ENCODE results near the gene TPST2.

DNA sequence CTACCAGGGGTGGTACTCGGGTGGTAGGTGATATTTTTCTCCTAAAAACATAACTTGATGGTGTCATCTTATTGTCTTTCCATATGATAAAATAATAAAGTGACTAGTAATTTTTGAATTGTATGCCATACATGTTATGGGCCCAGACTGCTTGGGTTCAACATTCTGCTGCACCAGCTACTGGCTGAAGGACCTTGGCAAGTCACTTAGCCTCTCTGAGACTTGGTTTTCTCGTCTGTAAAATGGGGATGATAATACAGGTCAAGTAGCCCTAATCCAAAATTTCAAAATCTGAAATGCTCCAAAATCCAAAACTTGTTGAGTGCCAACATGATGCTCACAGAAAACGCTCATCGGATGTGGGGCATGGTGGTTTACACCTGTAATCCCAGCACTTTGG is 42.1 kb downstream of the TPST2 start:
- no peak for TF ChIP-seq POLR2A (IDR thresholded peaks at IDR 0.05)
- TF ChIP-seq, protein P1, sequence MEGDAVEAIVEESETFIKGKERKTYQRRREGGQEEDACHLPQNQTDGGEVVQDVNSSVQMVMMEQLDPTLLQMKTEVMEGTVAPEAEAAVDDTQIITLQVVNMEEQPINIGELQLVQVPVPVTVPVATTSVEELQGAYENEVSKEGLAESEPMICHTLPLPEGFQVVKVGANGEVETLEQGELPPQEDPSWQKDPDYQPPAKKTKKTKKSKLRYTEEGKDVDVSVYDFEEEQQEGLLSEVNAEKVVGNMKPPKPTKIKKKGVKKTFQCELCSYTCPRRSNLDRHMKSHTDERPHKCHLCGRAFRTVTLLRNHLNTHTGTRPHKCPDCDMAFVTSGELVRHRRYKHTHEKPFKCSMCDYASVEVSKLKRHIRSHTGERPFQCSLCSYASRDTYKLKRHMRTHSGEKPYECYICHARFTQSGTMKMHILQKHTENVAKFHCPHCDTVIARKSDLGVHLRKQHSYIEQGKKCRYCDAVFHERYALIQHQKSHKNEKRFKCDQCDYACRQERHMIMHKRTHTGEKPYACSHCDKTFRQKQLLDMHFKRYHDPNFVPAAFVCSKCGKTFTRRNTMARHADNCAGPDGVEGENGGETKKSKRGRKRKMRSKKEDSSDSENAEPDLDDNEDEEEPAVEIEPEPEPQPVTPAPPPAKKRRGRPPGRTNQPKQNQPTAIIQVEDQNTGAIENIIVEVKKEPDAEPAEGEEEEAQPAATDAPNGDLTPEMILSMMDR (IDR thresholded peaks at IDR 0.05 in 4 of 5, conservative IDR thresholded peaks at IDR 0.05 in 1 of 5): no peak
